Tibial nerve (tissue), 4 donors: ENCODE measurements around the gene PSD2. TPM values are rescaled to one million over a fixed set of nuclear protein-coding genes. Genes with fewer than 3 reads are reported as not detected.

Experiments used
- DNase-seq, 2 donors: peaks; one replicate each; pipeline ENCODE4 v3.0.0-alpha.2; 2019; ENCODE audit warnings: low spot score in 2 of 2
- H3K27ac ChIP-seq, 4 donors: fragments of 200-600 bp; sonication (generic) in 3 of 4; one replicate each; pipeline ENCODE4 v1.5.1; 2017 to 2019; ENCODE audit warnings: mild to moderate bottlenecking in 1 of 4
- H3K27me3 ChIP-seq, 2 donors: fragments of 200-600 bp; sonication (generic) in 1 of 2; one replicate each; pipeline versions ENCODE4 v1.5.1 to v1.6.0; 2017 to 2019
- H3K36me3 ChIP-seq, 3 donors: fragments of 200-600 bp; sonication (generic); one replicate each; pipeline ENCODE4 v1.5.1; 2018 to 2019
- H3K4me1 ChIP-seq, 4 donors: fragments of 200-600 bp; sonication (generic) in 3 of 4; one replicate each; pipeline ENCODE4 v1.5.1; 2017 to 2019
- H3K4me3 ChIP-seq, 4 donors: fragments of 200-600 bp; sonication (generic) in 3 of 4; one replicate each; pipeline ENCODE4 v1.5.1; 2017 to 2019; ENCODE audit warnings: mild to moderate bottlenecking in 1 of 4, moderate library complexity in 1 of 4
- H3K9me3 ChIP-seq, 4 donors: fragments of 200-600 bp; sonication (generic) in 3 of 4; one replicate each; pipeline ENCODE4 v1.5.1; 2017 to 2019
- EP300 ChIP-seq, 2 donors: sonication (generic); formaldehyde crosslinking; IDR thresholded peaks; one replicate each; pipeline ENCODE4 v1.6.1; 2017; ENCODE audit warnings: antibody characterized with exemption in 2 of 2, mild to moderate bottlenecking in 1 of 2
- POLR2A ChIP-seq, 2 donors: fragments of 450-650 bp; IDR thresholded peaks; one replicate each; pipeline ENCODE4 v1.6.1; 2017; ENCODE audit warnings: antibody characterized with exemption in 2 of 2, mild to moderate bottlenecking in 2 of 2, moderate library complexity in 2 of 2
- WGBS, 2 donors: methylation state at CpG; one replicate each; pipeline ENCODE4 v1.1.5; 2018; 5-methylcytosine and 5-hydroxymethylcytosine counted together
- total RNA-seq, 4 donors: library from RNA; depleted of rRNA; stranded (reverse); fragments of >200 nt; gene quantifications; one replicate each; pipeline ENCODE4 v1.1.0, GENCODE V29; 2016
- TF ChIP-seq, protein P1 (sequence below), 5 experiments: fragments of 200-600 bp in 3 of 5; fragments of 450-650 bp in 2 of 5; sonication (generic) in 3 of 5; IDR thresholded peaks; one replicate each; pipeline ENCODE4 v1.5.1; 2016 to 2019; ENCODE audit warnings: antibody characterized with exemption in 5 of 5, mild to moderate bottlenecking in 3 of 5, moderate library complexity in 2 of 5

Gene PSD2
- total RNA-seq, 4 donors from 2014 or later = under 0.01 to 0.30 (median 0.21) TPM; not detected in 1

GRCh38 chr5:139863855-139864558, 68.4 kb downstream of the PSD2 start:
- no peaks in the 10 kb centered on the region for H3K4me1 ChIP-seq
- H3K27me3 ChIP-seq = no peaks in the 10 kb centered on the region
- no peak overlapping the region for H3K4me3 ChIP-seq
- DNase-seq = peak; percentile 64 to 86
- no peaks in the 10 kb centered on the region for H3K36me3 ChIP-seq
- H3K27ac ChIP-seq = no peak overlapping the region
- no peaks in the 10 kb centered on the region for H3K9me3 ChIP-seq
- 17 to 18% methylated on average over 5 of the region's 5 CpGs for WGBS, 2 donors
- TF ChIP-seq POLR2A (IDR thresholded peaks at IDR 0.05) = no peak
- TF ChIP-seq, protein P1, sequence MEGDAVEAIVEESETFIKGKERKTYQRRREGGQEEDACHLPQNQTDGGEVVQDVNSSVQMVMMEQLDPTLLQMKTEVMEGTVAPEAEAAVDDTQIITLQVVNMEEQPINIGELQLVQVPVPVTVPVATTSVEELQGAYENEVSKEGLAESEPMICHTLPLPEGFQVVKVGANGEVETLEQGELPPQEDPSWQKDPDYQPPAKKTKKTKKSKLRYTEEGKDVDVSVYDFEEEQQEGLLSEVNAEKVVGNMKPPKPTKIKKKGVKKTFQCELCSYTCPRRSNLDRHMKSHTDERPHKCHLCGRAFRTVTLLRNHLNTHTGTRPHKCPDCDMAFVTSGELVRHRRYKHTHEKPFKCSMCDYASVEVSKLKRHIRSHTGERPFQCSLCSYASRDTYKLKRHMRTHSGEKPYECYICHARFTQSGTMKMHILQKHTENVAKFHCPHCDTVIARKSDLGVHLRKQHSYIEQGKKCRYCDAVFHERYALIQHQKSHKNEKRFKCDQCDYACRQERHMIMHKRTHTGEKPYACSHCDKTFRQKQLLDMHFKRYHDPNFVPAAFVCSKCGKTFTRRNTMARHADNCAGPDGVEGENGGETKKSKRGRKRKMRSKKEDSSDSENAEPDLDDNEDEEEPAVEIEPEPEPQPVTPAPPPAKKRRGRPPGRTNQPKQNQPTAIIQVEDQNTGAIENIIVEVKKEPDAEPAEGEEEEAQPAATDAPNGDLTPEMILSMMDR (IDR thresholded peaks at IDR 0.05) = peak; percentile 76 to 94 (median 90)
- no peak for TF ChIP-seq EP300 (IDR thresholded peaks at IDR 0.05)

DNA sequence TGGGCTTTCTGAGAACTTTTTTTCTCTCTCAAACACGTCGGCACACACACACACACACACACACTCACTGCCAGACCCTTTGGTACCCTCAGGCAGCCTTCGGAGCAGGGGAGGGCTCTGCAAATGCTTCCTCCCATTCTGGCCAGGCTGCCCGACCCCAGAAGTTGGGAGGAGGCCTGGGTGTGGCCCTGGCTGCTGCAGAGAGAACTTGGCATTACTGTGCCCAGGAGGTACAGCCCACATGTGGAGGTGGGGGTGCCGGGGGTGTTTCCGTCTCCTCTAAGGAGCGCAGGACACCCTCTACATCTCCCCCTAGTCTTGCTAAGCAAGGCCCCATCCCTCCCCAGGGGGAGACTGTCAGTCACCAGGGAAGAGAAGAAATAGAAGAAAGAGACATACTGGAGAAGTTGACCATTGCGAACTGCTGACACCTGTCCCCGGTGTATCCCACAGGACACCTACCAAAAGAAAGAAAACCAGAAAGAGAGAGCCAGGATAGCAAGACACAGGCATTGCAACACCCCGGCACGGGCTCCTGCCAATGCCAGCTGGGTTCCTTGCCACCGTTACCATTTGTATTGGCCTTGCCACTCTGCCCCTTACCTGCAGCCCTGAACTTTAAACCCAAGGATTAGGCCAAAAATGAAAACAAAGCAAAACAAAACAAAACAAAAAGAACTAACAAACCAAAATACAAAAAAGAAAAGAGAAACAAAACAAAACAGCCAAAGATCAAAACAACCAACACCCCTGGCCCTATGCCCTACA, 69.3 kb downstream of the PSD2 start:
- no peaks in the 10 kb centered on the region for H3K36me3 ChIP-seq
- peaks cover 0 to 4% (median 0%) of the 10 kb centered on the region in 4 donors for H3K4me1 ChIP-seq
- no peak overlapping the region for H3K4me3 ChIP-seq
- 81 to 83% methylated on average over 12 of the region's 12 CpGs for WGBS, 2 donors
- TF ChIP-seq EP300 (IDR thresholded peaks at IDR 0.05) = no peak
- H3K27me3 ChIP-seq = no peaks in the 10 kb centered on the region
- no peak for DNase-seq
- no peak overlapping the region for H3K27ac ChIP-seq
- no peaks in the 10 kb centered on the region for H3K9me3 ChIP-seq

GRCh38 chr5:139867109-139867508, 71.5 kb downstream of the PSD2 start:
- Histone ChIP-seq H3K4me1 (peaks cover 0 to 4% (median 0%) of the 10 kb centered on the region in 4 donors), H3K4me3 (no peak overlapping the region), H3K27ac (no peak overlapping the region), H3K36me3 (no peaks in the 10 kb centered on the region), H3K9me3 (no peaks in the 10 kb centered on the region), H3K27me3 (no peaks in the 10 kb centered on the region)
- WGBS, 2 donors = 50 to 60% methylated on average over 2 of the region's 2 CpGs
- DNase-seq = no peak
- TF ChIP-seq EP300 (IDR thresholded peaks at IDR 0.05) (no peak), POLR2A (IDR thresholded peaks at IDR 0.05) (no peak)
- TF ChIP-seq, protein P1 (IDR thresholded peaks at IDR 0.05) = no peak

GRCh38 chr5:139867581-139867980, 72.0 kb downstream of the PSD2 start:
- Histone ChIP-seq H3K36me3 (no peaks in the 10 kb centered on the region), H3K4me1 (peaks cover 0 to 4% (median 0%) of the 10 kb centered on the region in 4 donors), H3K9me3 (no peaks in the 10 kb centered on the region), H3K4me3 (no peak overlapping the region), H3K27ac (no peak overlapping the region), H3K27me3 (no peaks in the 10 kb centered on the region)
- DNase-seq = no peak
- TF ChIP-seq, protein P1 (IDR thresholded peaks at IDR 0.05) = no peak
- no peak for TF ChIP-seq POLR2A (IDR thresholded peaks at IDR 0.05)
- TF ChIP-seq EP300 (IDR thresholded peaks at IDR 0.05) = no peak

GRCh38 chr5:139869042-139869790, 73.6 kb downstream of the PSD2 start:
- H3K4me1 ChIP-seq = peaks cover 0 to 4% (median 0%) of the 10 kb centered on the region in 4 donors
- no peaks in the 10 kb centered on the region for H3K9me3 ChIP-seq
- WGBS, 2 donors = 50 to 63% methylated on average over 9 of the region's 9 CpGs
- H3K36me3 ChIP-seq = no peaks in the 10 kb centered on the region
- TF ChIP-seq EP300 (IDR thresholded peaks at IDR 0.05) (no peak), POLR2A (IDR thresholded peaks at IDR 0.05) (no peak)
- TF ChIP-seq, protein P1 (IDR thresholded peaks at IDR 0.05) = no peak
- H3K27me3 ChIP-seq = no peaks in the 10 kb centered on the region
- no peak overlapping the region for H3K27ac ChIP-seq
- H3K4me3 ChIP-seq = no peak overlapping the region
- no peak for DNase-seq
